ENCODE measurements around the gene CPVL.

The CPVL gene

DNA sequence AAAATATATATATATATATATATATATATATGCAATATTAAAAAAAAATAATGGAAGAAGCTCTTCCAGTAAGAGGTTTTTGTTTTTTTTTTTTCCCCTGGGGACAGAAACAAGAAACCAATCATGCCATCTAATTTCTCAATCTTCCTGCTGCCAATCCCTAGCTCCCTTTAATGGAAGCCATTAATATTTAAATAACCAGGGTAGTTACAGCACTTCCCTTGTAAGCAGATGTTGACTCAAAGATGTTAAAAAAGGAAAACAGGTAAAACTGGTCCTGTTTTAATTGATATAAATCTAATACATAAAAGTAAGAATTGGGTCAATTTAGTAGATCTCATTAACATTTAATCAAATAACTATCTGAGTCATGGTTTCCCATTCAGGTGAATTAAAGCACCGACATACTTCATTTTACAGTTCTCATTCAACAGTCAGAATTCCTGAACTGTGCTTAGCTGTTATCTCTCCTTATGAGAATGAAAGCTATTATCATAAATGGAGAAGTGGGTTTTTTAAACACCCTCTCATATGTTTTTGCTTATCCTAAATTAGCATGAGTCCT lies 22.6 kb downstream of the CPVL start:
- Histone ChIP-seq H3K4me3 (ENCODE audit: low read length) (no peak overlapping the region), H3K27ac (ENCODE audit: low read length) (no peak overlapping the region), H3K36me3 (replicated peaks; ENCODE audit: low read depth, low read length) (no peaks in the 10 kb centered on the region), H3K4me2 (ENCODE audit: low read length) (no peak overlapping the region), H3K9me3 (ENCODE audit: insufficient read depth, low read length) (no peaks in the 10 kb centered on the region), H4K20me1 (ENCODE audit: insufficient read depth, low read length) (no peaks in the 10 kb centered on the region), H3K9ac (ENCODE audit: low read length) (no peak overlapping the region), H3K79me2 (ENCODE audit: low read length) (no peaks in the 10 kb centered on the region), H2AFZ (ENCODE audit: low read depth, low read length) (no peak overlapping the region), H3K4me1 (ENCODE audit: low read length) (no peaks in the 10 kb centered on the region), H3K27me3 (ENCODE audit: low read depth, low read length) (no peaks in the 10 kb centered on the region)
- TF ChIP-seq EZH2phosphoT487 (IDR thresholded peaks at IDR 0.05; ENCODE audit: low read depth) = no peak
- TF ChIP-seq, protein P1, sequence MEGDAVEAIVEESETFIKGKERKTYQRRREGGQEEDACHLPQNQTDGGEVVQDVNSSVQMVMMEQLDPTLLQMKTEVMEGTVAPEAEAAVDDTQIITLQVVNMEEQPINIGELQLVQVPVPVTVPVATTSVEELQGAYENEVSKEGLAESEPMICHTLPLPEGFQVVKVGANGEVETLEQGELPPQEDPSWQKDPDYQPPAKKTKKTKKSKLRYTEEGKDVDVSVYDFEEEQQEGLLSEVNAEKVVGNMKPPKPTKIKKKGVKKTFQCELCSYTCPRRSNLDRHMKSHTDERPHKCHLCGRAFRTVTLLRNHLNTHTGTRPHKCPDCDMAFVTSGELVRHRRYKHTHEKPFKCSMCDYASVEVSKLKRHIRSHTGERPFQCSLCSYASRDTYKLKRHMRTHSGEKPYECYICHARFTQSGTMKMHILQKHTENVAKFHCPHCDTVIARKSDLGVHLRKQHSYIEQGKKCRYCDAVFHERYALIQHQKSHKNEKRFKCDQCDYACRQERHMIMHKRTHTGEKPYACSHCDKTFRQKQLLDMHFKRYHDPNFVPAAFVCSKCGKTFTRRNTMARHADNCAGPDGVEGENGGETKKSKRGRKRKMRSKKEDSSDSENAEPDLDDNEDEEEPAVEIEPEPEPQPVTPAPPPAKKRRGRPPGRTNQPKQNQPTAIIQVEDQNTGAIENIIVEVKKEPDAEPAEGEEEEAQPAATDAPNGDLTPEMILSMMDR (IDR thresholded peaks at IDR 0.05; ENCODE audit: low read depth, low read length) = no peak

DNA sequence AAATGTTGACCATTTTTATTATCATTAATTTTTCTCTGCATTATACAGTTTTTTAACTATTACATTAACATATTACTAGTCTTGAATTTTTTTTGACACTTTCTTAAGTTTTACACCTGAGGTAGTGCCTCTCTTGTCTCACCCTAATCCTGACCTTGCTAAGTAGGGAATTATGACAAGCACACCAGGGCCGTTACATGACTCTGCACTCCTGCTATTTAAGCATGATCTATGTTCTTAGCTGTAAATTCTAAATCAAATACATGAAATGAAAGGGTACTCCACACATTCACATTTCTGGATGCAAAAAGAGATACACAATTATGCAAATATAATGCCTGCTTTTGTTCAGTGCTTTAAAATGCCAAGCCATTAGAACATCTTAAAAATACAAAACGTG lies 23.6 kb downstream of the CPVL start:
- Histone ChIP-seq H3K4me1 (ENCODE audit: low read length) (no peaks in the 10 kb centered on the region), H3K9ac (ENCODE audit: low read length) (no peak overlapping the region), H4K20me1 (ENCODE audit: insufficient read depth, low read length) (no peaks in the 10 kb centered on the region; the same call in 1 of the 2 replicates), H3K79me2 (ENCODE audit: low read length) (no peaks in the 10 kb centered on the region), H2AFZ (ENCODE audit: low read depth, low read length) (no peak overlapping the region), H3K9me3 (ENCODE audit: insufficient read depth, low read length) (no peaks in the 10 kb centered on the region), H3K4me3 (ENCODE audit: low read length) (no peak overlapping the region), H3K27ac (ENCODE audit: low read length) (no peak overlapping the region), H3K4me2 (ENCODE audit: low read length) (no peak overlapping the region), H3K36me3 (replicated peaks; ENCODE audit: low read depth, low read length) (no peaks in the 10 kb centered on the region), H3K27me3 (ENCODE audit: low read depth, low read length) (no peaks in the 10 kb centered on the region)
- TF ChIP-seq EZH2phosphoT487 (IDR thresholded peaks at IDR 0.05; ENCODE audit: low read depth) = no peak
- TF ChIP-seq, protein P1 (IDR thresholded peaks at IDR 0.05; ENCODE audit: low read depth, low read length) = no peak

GRCh38 chr7:29122081-29122480 lies 24.3 kb downstream of the CPVL start:
- Histone ChIP-seq H3K9ac (ENCODE audit: low read length) (no peak overlapping the region), H3K9me3 (ENCODE audit: insufficient read depth, low read length) (no peaks in the 10 kb centered on the region), H3K4me1 (ENCODE audit: low read length) (no peaks in the 10 kb centered on the region), H4K20me1 (ENCODE audit: insufficient read depth, low read length) (no peaks in the 10 kb centered on the region; the same call in 1 of the 2 replicates), H3K4me2 (ENCODE audit: low read length) (no peak overlapping the region), H2AFZ (ENCODE audit: low read depth, low read length) (no peak overlapping the region), H3K4me3 (ENCODE audit: low read length) (no peak overlapping the region), H3K27ac (ENCODE audit: low read length) (no peak overlapping the region), H3K36me3 (replicated peaks; ENCODE audit: low read depth, low read length) (no peaks in the 10 kb centered on the region), H3K27me3 (ENCODE audit: low read depth, low read length) (no peaks in the 10 kb centered on the region), H3K79me2 (ENCODE audit: low read length) (no peaks in the 10 kb centered on the region)
- TF ChIP-seq, protein P1 (IDR thresholded peaks at IDR 0.05; ENCODE audit: low read depth, low read length) = no peak
- no peak for TF ChIP-seq EZH2phosphoT487 (IDR thresholded peaks at IDR 0.05; ENCODE audit: low read depth)

DNA sequence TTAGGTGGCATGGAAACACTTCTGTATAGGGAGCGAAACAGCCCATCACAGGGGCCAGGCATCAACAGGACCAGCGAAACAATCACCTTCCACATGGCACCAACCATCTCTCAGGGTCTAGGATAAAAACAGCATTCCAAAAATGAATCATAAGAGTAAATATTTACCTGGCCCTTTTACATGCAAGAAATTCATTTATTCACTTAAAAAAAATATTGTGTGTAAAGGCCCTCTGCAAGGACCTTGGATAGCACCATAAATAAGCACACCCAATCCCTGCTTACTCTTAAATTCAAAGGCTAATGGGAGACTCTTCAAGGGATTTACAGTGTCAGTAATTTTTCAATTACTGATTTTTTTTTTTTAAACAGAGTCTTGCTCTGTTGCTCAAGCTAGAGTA lies 25.4 kb downstream of the CPVL start:
- Histone ChIP-seq H3K36me3 (replicated peaks; ENCODE audit: low read depth, low read length) (no peaks in the 10 kb centered on the region), H3K27me3 (ENCODE audit: low read depth, low read length) (0 out of 2 replicates have a peak, but pooled peaks cover 2% of the 10 kb centered on the region), H4K20me1 (ENCODE audit: insufficient read depth, low read length) (no peaks in the 10 kb centered on the region; the same call in 1 of the 2 replicates), H3K79me2 (ENCODE audit: low read length) (no peaks in the 10 kb centered on the region), H3K4me1 (ENCODE audit: low read length) (no peaks in the 10 kb centered on the region), H3K9me3 (ENCODE audit: insufficient read depth, low read length) (no peaks in the 10 kb centered on the region), H3K4me3 (ENCODE audit: low read length) (no peak overlapping the region), H3K9ac (ENCODE audit: low read length) (no peak overlapping the region), H2AFZ (ENCODE audit: low read depth, low read length) (no peak overlapping the region), H3K27ac (ENCODE audit: low read length) (no peak overlapping the region), H3K4me2 (ENCODE audit: low read length) (no peak overlapping the region)
- TF ChIP-seq, protein P1 (IDR thresholded peaks at IDR 0.05; ENCODE audit: low read depth, low read length) = no peak
- no peak for TF ChIP-seq EZH2phosphoT487 (IDR thresholded peaks at IDR 0.05; ENCODE audit: low read depth)

All from OCI-LY3 (cell line).